GM08714 (cell line): ENCODE measurements around the gene KARS1.

Source experiments
- H3K4me3 ChIP-seq: fragments of 200-500 bp; sonication (Bioruptor generic); 2 replicates; pipeline ENCODE4 v1.5.1; 2014; ENCODE audit warnings: mild to moderate bottlenecking, low read length, inconsistent platforms
- ZNF274 ChIP-seq: IDR thresholded peaks from 2 replicates; pipeline ENCODE4 v1.6.1; 2012; ENCODE audit warnings: mild to moderate bottlenecking, low read depth, low read length

Gene KARS1

GRCh38 chr16:75578725-75579124 is 68.7 kb downstream of the KARS1 start:
- no peak overlapping the region for H3K4me3 ChIP-seq
- no peak for TF ChIP-seq ZNF274

GRCh38 chr16:75578212-75578611 is 69.3 kb downstream of the KARS1 start:
- no peak overlapping the region for H3K4me3 ChIP-seq
- no peak for TF ChIP-seq ZNF274
